Hepatocyte (in vitro differentiated cells): ENCODE measurements around the gene HECW1.

ENCODE experiments used
- CTCF ChIP-seq: fragments of 200-600 bp; sonication (generic); IDR thresholded peaks from 2 replicates; pipeline ENCODE4 v1.5.1; 2016; ENCODE audit warnings: antibody characterized with exemption, mild to moderate bottlenecking; ENCODE audit not compliant: poor library complexity
- EZH2 ChIP-seq: fragments of 200-600 bp; sonication (generic); IDR thresholded peaks from 2 replicates; pipeline ENCODE4 v1.6.1; 2016; ENCODE audit warnings: antibody characterized with exemption, mild to moderate bottlenecking, borderline replicate concordance

GRCh38 chr7:43313628-43314378 is 201.4 kb downstream of the HECW1 start:
- TF ChIP-seq CTCF (no peak), EZH2 (no peak)
